Upper lobe of left lung (tissue), 4 donors: ENCODE data around the gene CHRNE.

Experiments
- EP300 ChIP-seq, 4 donors: sonication (generic); formaldehyde crosslinking; IDR thresholded peaks; one replicate each; pipeline ENCODE4 v1.5.1; 2017; ENCODE audit warnings: antibody characterized with exemption in 4 of 4, control low read depth in 2 of 4
- POLR2A ChIP-seq, 4 donors: fragments of 450-650 bp; IDR thresholded peaks; one replicate each; pipeline ENCODE4 v1.5.1; 2016 to 2017; ENCODE audit warnings: antibody characterized with exemption in 4 of 4, mild to moderate bottlenecking in 2 of 4
- TF ChIP-seq, protein P1 (sequence below), 6 experiments: fragments of 450-650 bp in 4 of 6; fragments of 200-600 bp in 2 of 6; sonication (generic) in 2 of 6; IDR thresholded peaks; one replicate each; pipeline ENCODE4 v1.5.1; 2016 to 2019; ENCODE audit warnings: antibody characterized with exemption in 6 of 6

DNA sequence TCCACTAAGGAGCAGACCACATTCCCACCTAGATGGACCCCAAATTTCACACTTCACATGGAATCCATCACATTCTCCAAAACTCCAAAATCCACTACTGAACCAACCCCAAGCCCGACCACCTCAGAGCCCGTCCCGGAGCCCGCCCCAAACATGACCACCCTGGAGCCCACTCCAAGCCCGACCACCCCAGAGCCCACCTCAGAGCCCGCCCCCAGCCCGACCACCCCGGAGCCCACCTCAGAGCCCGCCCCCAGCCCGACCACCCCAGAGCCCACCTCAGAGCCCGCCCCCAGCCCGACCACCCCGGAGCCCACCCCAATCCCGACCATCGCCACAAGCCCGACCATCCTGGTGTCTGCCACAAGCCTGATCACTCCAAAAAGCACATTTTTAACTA lies 30.7 kb upstream of the CHRNE start:
- TF ChIP-seq, protein P1, sequence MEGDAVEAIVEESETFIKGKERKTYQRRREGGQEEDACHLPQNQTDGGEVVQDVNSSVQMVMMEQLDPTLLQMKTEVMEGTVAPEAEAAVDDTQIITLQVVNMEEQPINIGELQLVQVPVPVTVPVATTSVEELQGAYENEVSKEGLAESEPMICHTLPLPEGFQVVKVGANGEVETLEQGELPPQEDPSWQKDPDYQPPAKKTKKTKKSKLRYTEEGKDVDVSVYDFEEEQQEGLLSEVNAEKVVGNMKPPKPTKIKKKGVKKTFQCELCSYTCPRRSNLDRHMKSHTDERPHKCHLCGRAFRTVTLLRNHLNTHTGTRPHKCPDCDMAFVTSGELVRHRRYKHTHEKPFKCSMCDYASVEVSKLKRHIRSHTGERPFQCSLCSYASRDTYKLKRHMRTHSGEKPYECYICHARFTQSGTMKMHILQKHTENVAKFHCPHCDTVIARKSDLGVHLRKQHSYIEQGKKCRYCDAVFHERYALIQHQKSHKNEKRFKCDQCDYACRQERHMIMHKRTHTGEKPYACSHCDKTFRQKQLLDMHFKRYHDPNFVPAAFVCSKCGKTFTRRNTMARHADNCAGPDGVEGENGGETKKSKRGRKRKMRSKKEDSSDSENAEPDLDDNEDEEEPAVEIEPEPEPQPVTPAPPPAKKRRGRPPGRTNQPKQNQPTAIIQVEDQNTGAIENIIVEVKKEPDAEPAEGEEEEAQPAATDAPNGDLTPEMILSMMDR (IDR thresholded peaks at IDR 0.05), result no peak
- TF ChIP-seq POLR2A (IDR thresholded peaks at IDR 0.05) (no peak), EP300 (IDR thresholded peaks at IDR 0.05) (no peak)
